Activated naive CD4-positive, alpha-beta T cell treated with anti-CD3 and anti-CD28 coated beads, Interleukin-2, amount 50 U/mL, for 24 hours (primary cell): ENCODE measurements around the gene PLXNC1.

Experiments
- H3K27ac Mint-ChIP-seq: one replicate; pipeline ENCODE4 v1.8.0; 2021; ENCODE audit warnings: mild to moderate bottlenecking, mixed read lengths
- H3K27me3 Mint-ChIP-seq: one replicate; pipeline ENCODE4 v1.8.0; 2021; ENCODE audit warnings: mixed read lengths
- H3K36me3 Mint-ChIP-seq: one replicate; pipeline ENCODE4 v1.8.0; 2021; ENCODE audit warnings: mixed read lengths
- H3K4me1 Mint-ChIP-seq: one replicate; pipeline ENCODE4 v1.8.0; 2021; ENCODE audit warnings: mixed read lengths
- H3K4me3 Mint-ChIP-seq: one replicate; pipeline ENCODE4 v1.8.0; 2021; ENCODE audit warnings: mild to moderate bottlenecking, mixed read lengths
- H3K9me3 Mint-ChIP-seq: one replicate; pipeline ENCODE4 v1.8.0; 2021; ENCODE audit warnings: mixed read lengths

Gene PLXNC1

GRCh38 chr12:94198872-94199271 lies 50.5 kb downstream of the PLXNC1 start:
- Mint-ChIP-seq H3K9me3 (no peaks in the 10 kb centered on the region), H3K36me3 (peaks cover 9% of the 10 kb centered on the region), H3K4me3 (no peak overlapping the region), H3K27me3 (no peaks in the 10 kb centered on the region), H3K4me1 (peaks cover 15% of the 10 kb centered on the region), H3K27ac (peak overlapping the region; percentile 25)

- H3K4me3 Mint-ChIP-seq: no peak overlapping the region
- H3K27ac Mint-ChIP-seq: no peak overlapping the region
- H3K4me1 Mint-ChIP-seq: peaks cover 26% of the 10 kb centered on the region
- H3K36me3 Mint-ChIP-seq: peaks cover 7% of the 10 kb centered on the region
- no peaks in the 10 kb centered on the region for H3K27me3 Mint-ChIP-seq
- no peaks in the 10 kb centered on the region for H3K9me3 Mint-ChIP-seq
Observed at GRCh38 chr12:94200069-94200468, 51.7 kb downstream of the PLXNC1 start.

- H3K9me3 Mint-ChIP-seq: no peaks in the 10 kb centered on the region
- peaks cover 32% of the 10 kb centered on the region for H3K4me1 Mint-ChIP-seq
- H3K4me3 Mint-ChIP-seq: no peak overlapping the region
- H3K27ac Mint-ChIP-seq: no peak overlapping the region
- peaks cover 7% of the 10 kb centered on the region for H3K36me3 Mint-ChIP-seq
- no peaks in the 10 kb centered on the region for H3K27me3 Mint-ChIP-seq
Observed at GRCh38 chr12:94200695-94201094, 52.3 kb downstream of the PLXNC1 start.

- Mint-ChIP-seq H3K4me3 (no peak overlapping the region), H3K27me3 (no peaks in the 10 kb centered on the region), H3K27ac (peak overlapping the region; percentile 37), H3K36me3 (peaks cover 7% of the 10 kb centered on the region), H3K4me1 (peaks cover 50% of the 10 kb centered on the region), H3K9me3 (no peaks in the 10 kb centered on the region)
Observed at GRCh38 chr12:94202245-94203180, 54.1 kb downstream of the PLXNC1 start.

- Mint-ChIP-seq H3K27me3 (no peaks in the 10 kb centered on the region), H3K4me1 (peaks cover 57% of the 10 kb centered on the region), H3K36me3 (peaks cover 7% of the 10 kb centered on the region), H3K9me3 (no peaks in the 10 kb centered on the region), H3K27ac (no peak overlapping the region), H3K4me3 (no peak overlapping the region)
Observed at GRCh38 chr12:94203181-94203546, 54.8 kb downstream of the PLXNC1 start.

GRCh38 chr12:94203796-94204195 lies 55.4 kb downstream of the PLXNC1 start:
- H3K4me3 Mint-ChIP-seq: peak overlapping the region; percentile 8
- no peaks in the 10 kb centered on the region for H3K27me3 Mint-ChIP-seq
- H3K36me3 Mint-ChIP-seq: peaks cover 6% of the 10 kb centered on the region
- no peak overlapping the region for H3K27ac Mint-ChIP-seq
- H3K4me1 Mint-ChIP-seq: peaks cover 63% of the 10 kb centered on the region
- no peaks in the 10 kb centered on the region for H3K9me3 Mint-ChIP-seq

- peaks cover 8% of the 10 kb centered on the region for H3K36me3 Mint-ChIP-seq
- no peaks in the 10 kb centered on the region for H3K9me3 Mint-ChIP-seq
- H3K4me3 Mint-ChIP-seq: peak overlapping the region; percentile 40
- no peaks in the 10 kb centered on the region for H3K27me3 Mint-ChIP-seq
- H3K27ac Mint-ChIP-seq: peak overlapping the region; percentile 84
- H3K4me1 Mint-ChIP-seq: peaks cover 70% of the 10 kb centered on the region
Observed at GRCh38 chr12:94204499-94205247, 56.3 kb downstream of the PLXNC1 start.

GRCh38 chr12:94205822-94206221 lies 57.4 kb downstream of the PLXNC1 start:
- Mint-ChIP-seq H3K4me1 (peaks cover 70% of the 10 kb centered on the region), H3K27ac (peak overlapping the region; percentile 99), H3K36me3 (peaks cover 6% of the 10 kb centered on the region)

GRCh38 chr12:94206886-94207285 lies 58.5 kb downstream of the PLXNC1 start:
- Mint-ChIP-seq H3K9me3 (no peaks in the 10 kb centered on the region), H3K27me3 (no peaks in the 10 kb centered on the region), H3K4me3 (peak overlapping the region; percentile 83), H3K4me1 (peaks cover 73% of the 10 kb centered on the region), H3K36me3 (peaks cover 11% of the 10 kb centered on the region), H3K27ac (peak overlapping the region; percentile 99)

More at GRCh38 chr12:94205822-94206221, 57.4 kb downstream of the PLXNC1 start:
- Mint-ChIP-seq H3K9me3 (no peaks in the 10 kb centered on the region), H3K4me3 (peak overlapping the region; percentile 83), H3K27me3 (no peaks in the 10 kb centered on the region)

GRCh38 chr12:94207467-94207848 lies 59.1 kb downstream of the PLXNC1 start:
- Mint-ChIP-seq H3K36me3 (peaks cover 9% of the 10 kb centered on the region), H3K9me3 (no peaks in the 10 kb centered on the region), H3K4me3 (peak overlapping the region; percentile 83), H3K4me1 (peaks cover 68% of the 10 kb centered on the region), H3K27me3 (no peaks in the 10 kb centered on the region), H3K27ac (peak overlapping the region; percentile 99)

- H3K4me3 Mint-ChIP-seq: peak overlapping the region; percentile 83
- H3K27me3 Mint-ChIP-seq: no peaks in the 10 kb centered on the region
- no peaks in the 10 kb centered on the region for H3K9me3 Mint-ChIP-seq
- H3K4me1 Mint-ChIP-seq: peaks cover 62% of the 10 kb centered on the region
- peak overlapping the region; percentile 99 for H3K27ac Mint-ChIP-seq
- H3K36me3 Mint-ChIP-seq: peaks cover 9% of the 10 kb centered on the region
Observed at GRCh38 chr12:94207849-94208621, 59.7 kb downstream of the PLXNC1 start.

GRCh38 chr12:94208622-94208966 lies 60.2 kb downstream of the PLXNC1 start:
- no peaks in the 10 kb centered on the region for H3K9me3 Mint-ChIP-seq
- peaks cover 60% of the 10 kb centered on the region for H3K4me1 Mint-ChIP-seq
- H3K27ac Mint-ChIP-seq: peak overlapping the region; percentile 99
- H3K36me3 Mint-ChIP-seq: peaks cover 9% of the 10 kb centered on the region
- peak overlapping the region; percentile 83 for H3K4me3 Mint-ChIP-seq
- no peaks in the 10 kb centered on the region for H3K27me3 Mint-ChIP-seq

- Mint-ChIP-seq H3K4me1 (peaks cover 56% of the 10 kb centered on the region), H3K27me3 (no peaks in the 10 kb centered on the region), H3K36me3 (peaks cover 9% of the 10 kb centered on the region), H3K27ac (peak overlapping the region; percentile 55), H3K9me3 (no peaks in the 10 kb centered on the region), H3K4me3 (peak overlapping the region; percentile 26)
Observed at GRCh38 chr12:94209240-94209639, 60.9 kb downstream of the PLXNC1 start.

- peaks cover 9% of the 10 kb centered on the region for H3K36me3 Mint-ChIP-seq
- H3K4me3 Mint-ChIP-seq: no peak overlapping the region
- H3K4me1 Mint-ChIP-seq: peaks cover 38% of the 10 kb centered on the region
- H3K27me3 Mint-ChIP-seq: no peaks in the 10 kb centered on the region
- H3K27ac Mint-ChIP-seq: peak overlapping the region; percentile 55
- H3K9me3 Mint-ChIP-seq: no peaks in the 10 kb centered on the region
Observed at GRCh38 chr12:94211021-94211420, 62.6 kb downstream of the PLXNC1 start.

- peaks cover 13% of the 10 kb centered on the region for H3K36me3 Mint-ChIP-seq
- no peaks in the 10 kb centered on the region for H3K4me1 Mint-ChIP-seq
- H3K4me3 Mint-ChIP-seq: no peak overlapping the region
- H3K27me3 Mint-ChIP-seq: no peaks in the 10 kb centered on the region
- H3K9me3 Mint-ChIP-seq: no peaks in the 10 kb centered on the region
- H3K27ac Mint-ChIP-seq: no peak overlapping the region
Observed at GRCh38 chr12:94218233-94218632, 69.9 kb downstream of the PLXNC1 start.
